Lower leg skin (tissue), 4 donors: ENCODE measurements around the gene SLC37A1. TPM values are rescaled to one million over a fixed set of nuclear protein-coding genes. Genes with fewer than 3 reads are reported as not detected.
A peak's percentile ranks its signal among the peaks of the same experiment; 100 is the strongest.

ENCODE experiments used
- DNase-seq, 2 donors: peaks; one replicate each; pipeline ENCODE4 v3.0.0-alpha.2; 2019; ENCODE audit warnings: low spot score in 2 of 2
- H3K4me3 ChIP-seq: fragments of 200-600 bp; sonication (generic); 2 replicates; pipeline ENCODE4 v1.5.1; 2017; ENCODE audit warnings: mild to moderate bottlenecking, low read depth; ENCODE audit not compliant: poor library complexity, severe bottlenecking
- POLR2A ChIP-seq, 2 donors: fragments of 450-650 bp; IDR thresholded peaks; one replicate each; pipeline ENCODE4 v1.6.1; 2016 to 2017; ENCODE audit warnings: antibody characterized with exemption in 2 of 2, mild to moderate bottlenecking in 1 of 2, moderate library complexity in 1 of 2
- WGBS, 2 donors: methylation state at CpG; one replicate each; pipeline ENCODE4 v1.1.5; 2018; 5-methylcytosine and 5-hydroxymethylcytosine counted together
- intact Hi-C: fragments of 100-400 bp; cut with DNase I; formaldehyde crosslinking; loops from one replicate; pipeline ENCODE4 v1.15.0; 2023; ENCODE audit warnings: low total_unique reads
- total RNA-seq, 4 donors: library from RNA; depleted of rRNA; stranded (reverse); fragments of >200 nt; gene quantifications; one replicate each; pipeline ENCODE4 v1.1.0, GENCODE V29; 2016
- TF ChIP-seq, protein P1 (sequence below), 3 donors: fragments of 450-650 bp; IDR thresholded peaks; one replicate each; pipeline ENCODE4 v1.5.1; 2016; ENCODE audit warnings: antibody characterized with exemption in 3 of 3, mild to moderate bottlenecking in 3 of 3, moderate library complexity in 2 of 3

Gene SLC37A1
- total RNA-seq, 4 donors from 2014 or later, result 7.4 to 19.2 (median 16.9) TPM

DNA sequence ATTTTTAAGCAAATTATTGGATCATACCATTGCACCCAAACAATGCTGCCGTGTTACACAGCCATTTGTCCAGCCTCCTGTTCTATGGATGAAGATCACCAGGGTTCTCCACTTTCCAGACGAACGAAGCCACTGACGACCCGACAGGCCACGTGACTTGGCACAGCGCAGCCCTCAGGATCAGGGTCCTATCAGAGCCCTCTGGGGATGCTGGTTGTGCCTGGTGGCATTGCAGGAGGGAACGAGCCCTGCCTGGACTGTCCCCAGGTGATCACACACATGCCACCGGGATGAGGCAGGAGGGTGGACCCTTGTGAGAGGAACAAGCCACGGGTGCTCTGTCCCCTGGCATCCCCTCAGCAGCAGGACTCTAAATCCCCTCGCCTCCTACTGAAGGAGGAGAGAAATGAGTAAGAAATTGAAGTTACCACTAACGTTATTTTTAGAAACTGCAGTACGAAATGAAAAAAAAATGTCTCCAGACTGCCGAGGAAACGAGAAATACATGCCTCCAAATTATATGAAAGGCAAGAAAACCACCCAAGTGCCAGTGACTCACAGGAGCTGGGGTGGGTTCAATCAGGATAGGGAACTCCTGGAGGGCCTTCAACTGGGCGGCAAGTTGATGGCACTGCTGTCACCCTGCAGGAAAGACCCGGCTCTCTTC, 81.1 kb downstream of the SLC37A1 start:
- peak in 1 of 2 donors; percentile 81 for DNase-seq
- WGBS, 2 donors, result 66 to 71% methylated on average over 17 of the region's 17 CpGs
- TF ChIP-seq, protein P1, sequence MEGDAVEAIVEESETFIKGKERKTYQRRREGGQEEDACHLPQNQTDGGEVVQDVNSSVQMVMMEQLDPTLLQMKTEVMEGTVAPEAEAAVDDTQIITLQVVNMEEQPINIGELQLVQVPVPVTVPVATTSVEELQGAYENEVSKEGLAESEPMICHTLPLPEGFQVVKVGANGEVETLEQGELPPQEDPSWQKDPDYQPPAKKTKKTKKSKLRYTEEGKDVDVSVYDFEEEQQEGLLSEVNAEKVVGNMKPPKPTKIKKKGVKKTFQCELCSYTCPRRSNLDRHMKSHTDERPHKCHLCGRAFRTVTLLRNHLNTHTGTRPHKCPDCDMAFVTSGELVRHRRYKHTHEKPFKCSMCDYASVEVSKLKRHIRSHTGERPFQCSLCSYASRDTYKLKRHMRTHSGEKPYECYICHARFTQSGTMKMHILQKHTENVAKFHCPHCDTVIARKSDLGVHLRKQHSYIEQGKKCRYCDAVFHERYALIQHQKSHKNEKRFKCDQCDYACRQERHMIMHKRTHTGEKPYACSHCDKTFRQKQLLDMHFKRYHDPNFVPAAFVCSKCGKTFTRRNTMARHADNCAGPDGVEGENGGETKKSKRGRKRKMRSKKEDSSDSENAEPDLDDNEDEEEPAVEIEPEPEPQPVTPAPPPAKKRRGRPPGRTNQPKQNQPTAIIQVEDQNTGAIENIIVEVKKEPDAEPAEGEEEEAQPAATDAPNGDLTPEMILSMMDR (IDR thresholded peaks at IDR 0.05), result no peak
- no peak for TF ChIP-seq POLR2A (IDR thresholded peaks at IDR 0.05)
- intact Hi-C loops, result loop anchor here (5.0 kb wide), 1 partner anchor 223 kb away; no protein-coding TSS in a partner anchor
- H3K4me3 ChIP-seq, result no peak overlapping the region

DNA sequence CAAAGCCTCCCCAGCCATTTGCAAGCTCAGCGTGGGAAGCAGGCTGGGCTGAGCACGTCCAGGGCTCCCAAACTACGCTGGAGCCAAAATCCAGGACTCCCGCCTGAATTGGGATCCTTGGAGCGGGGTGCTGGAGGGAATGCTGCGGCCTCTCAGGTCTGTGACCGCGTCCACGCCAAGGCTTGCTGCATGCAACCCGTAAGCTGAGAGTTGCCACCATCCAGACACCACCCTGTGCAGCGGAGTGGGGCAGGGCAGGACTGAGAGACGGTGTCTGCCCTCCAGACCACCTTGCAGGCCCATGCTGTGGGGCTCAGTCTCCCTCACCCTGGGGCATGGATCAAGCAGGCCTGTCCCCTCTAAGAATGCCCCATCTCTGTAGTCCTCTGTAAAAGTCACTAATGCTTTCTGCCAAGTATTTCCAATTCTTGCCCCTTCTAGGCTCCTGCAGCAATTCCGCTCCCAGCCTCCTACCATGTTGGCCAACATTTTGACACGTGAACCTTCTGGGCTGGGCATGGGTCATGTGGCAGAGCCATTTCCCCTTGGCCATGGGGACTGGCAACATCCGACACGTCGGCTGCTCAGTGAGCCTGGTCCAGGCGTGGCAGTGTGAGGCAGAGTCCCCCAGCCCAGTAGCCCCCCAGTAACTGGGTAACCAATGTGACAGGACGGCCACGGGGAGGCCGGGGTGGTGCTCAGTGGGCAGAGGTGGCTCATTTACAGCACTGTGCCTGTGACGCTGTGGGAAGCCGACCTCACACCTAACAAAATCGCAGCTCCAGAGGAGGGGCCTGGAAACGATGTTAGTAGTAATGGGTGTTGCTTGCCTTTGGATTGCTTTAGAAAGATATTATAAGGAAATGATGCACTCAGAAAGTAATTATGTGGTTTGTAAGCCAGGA, 81.9 kb downstream of the SLC37A1 start:
- H3K4me3 ChIP-seq, result no peak overlapping the region
- peak in 1 of 2 donors; percentile 76 for DNase-seq
- TF ChIP-seq POLR2A (IDR thresholded peaks at IDR 0.05), result no peak
- TF ChIP-seq, protein P1 (IDR thresholded peaks at IDR 0.05), result no peak
- intact Hi-C loops, result loop anchor here (5.0 kb wide), 1 partner anchor 222 kb away; no protein-coding TSS in a partner anchor
- 78 to 82% methylated on average over 19 to 25 of the region's 25 CpGs for WGBS, 2 donors

DNA sequence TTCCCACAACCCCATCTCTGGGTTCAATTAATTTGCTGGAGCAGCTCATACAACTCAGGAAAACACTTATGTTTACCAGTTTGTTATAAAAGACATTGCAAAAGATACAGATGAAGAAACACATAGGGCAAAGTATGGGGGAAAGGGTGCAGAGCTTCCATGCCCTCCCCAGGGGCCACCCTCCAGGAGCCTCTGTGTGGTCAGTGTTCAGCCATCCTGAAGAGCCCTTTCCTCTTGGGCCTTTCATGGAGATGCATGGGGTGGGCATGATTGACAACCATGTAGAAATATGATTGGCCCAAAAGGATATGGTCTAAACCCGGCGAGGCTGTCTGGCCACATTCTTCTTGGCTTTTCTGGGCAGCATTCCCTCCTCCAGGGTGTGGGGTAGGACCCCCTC, 83.0 kb downstream of the SLC37A1 start:
- intact Hi-C loops, result loop anchor here (5.0 kb wide), 1 partner anchor 221 kb away; no protein-coding TSS in a partner anchor
- WGBS, 2 donors, result 75 to 95% methylated on average over 2 of the region's 2 CpGs

DNA sequence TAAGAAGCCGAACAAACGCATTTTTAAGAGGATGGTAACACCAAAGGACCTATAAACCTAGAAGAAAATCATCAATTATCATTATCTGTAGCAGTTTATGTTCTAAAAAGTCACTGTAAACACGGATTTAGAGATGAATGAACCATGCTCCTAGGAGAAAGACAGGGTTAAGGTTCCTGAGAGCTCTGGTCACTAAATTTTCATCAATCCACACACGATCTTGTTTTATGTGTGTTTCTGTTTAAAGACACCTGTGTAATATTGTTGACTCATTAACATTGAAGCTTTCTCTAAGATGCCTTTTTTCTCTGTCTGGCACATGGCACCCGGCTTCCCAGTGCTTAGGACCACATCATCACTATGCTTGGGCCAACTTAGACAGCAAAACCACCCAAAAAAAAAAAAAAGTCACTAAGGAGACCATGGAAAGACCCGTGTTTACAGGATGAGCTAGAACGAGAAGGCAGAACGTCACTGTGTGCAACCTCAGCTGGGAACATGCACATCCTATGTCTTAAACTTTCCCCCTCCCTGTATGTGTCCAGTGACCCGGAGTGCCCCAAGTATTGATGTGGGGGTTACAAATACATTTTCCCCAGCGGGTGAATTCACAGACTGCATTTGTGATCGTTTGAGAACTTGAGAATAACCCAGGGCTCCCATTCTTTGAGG, 84.0 kb downstream of the SLC37A1 start:
- 86 to 89% methylated on average over 11 of the region's 11 CpGs for WGBS, 2 donors
- no peak overlapping the region for H3K4me3 ChIP-seq
- intact Hi-C loops, result loop anchor here (5.0 kb wide), 1 partner anchor 220 kb away; no protein-coding TSS in a partner anchor
- DNase-seq, result no peak
- TF ChIP-seq, protein P1 (IDR thresholded peaks at IDR 0.05), result no peak
- no peak for TF ChIP-seq POLR2A (IDR thresholded peaks at IDR 0.05)

More for the DNA sequence above, 83.0 kb downstream of the SLC37A1 start:
- peak in 1 of 2 donors; percentile 43 for DNase-seq
- TF ChIP-seq POLR2A (IDR thresholded peaks at IDR 0.05), result no peak
- TF ChIP-seq, protein P1 (IDR thresholded peaks at IDR 0.05), result no peak
- H3K4me3 ChIP-seq, result no peak overlapping the region

DNA sequence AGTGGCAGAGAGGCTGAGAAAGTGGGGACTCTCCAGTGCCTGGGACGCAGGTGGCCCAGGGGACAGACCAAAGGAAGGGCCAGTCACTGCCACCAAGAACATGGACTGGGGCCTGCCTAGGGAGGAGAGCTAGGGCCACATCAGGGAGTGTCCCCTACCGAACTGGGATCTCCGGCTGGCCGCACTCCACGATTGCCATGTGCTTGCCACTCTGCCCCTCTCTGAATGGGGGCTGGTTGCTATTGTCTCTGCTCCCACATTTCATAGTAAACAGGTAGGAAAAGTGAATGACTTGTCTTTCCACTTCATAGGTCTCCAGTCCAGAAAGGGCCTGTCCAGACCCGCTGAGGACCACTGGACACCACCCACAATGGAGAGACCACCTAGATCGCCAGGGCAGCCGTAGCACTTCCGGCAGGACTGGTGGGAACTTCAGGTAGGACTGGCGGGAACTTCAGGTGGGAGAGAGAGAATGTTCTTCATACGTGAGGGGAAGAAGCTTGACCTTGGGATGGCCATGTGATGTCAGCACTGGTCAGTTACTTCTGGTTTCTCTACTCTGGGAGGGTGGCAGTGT, 84.6 kb downstream of the SLC37A1 start:
- WGBS, 2 donors, result 93 to 96% methylated on average over 11 of the region's 11 CpGs
- peak in 1 of 2 donors; percentile 72 for DNase-seq
- no peak overlapping the region for H3K4me3 ChIP-seq
- intact Hi-C loops, result loop anchor here (5.0 kb wide), 1 partner anchor 219 kb away; no protein-coding TSS in a partner anchor
- TF ChIP-seq, protein P1 (IDR thresholded peaks at IDR 0.05), result no peak
- no peak for TF ChIP-seq POLR2A (IDR thresholded peaks at IDR 0.05)
